ENCODE measurements around the gene ZNF274. TPM values are rescaled to one million over a fixed set of nuclear protein-coding genes. Genes with fewer than 3 reads are reported as not detected.

ZNF274 gene
- total and polyA plus RNA-seq, 10 of the 15 experiments (the other 5 are each of a cell fraction or from before 2014, with no cell fraction given) = 2.7 to 17.6 (median 14.3) TPM

DNA sequence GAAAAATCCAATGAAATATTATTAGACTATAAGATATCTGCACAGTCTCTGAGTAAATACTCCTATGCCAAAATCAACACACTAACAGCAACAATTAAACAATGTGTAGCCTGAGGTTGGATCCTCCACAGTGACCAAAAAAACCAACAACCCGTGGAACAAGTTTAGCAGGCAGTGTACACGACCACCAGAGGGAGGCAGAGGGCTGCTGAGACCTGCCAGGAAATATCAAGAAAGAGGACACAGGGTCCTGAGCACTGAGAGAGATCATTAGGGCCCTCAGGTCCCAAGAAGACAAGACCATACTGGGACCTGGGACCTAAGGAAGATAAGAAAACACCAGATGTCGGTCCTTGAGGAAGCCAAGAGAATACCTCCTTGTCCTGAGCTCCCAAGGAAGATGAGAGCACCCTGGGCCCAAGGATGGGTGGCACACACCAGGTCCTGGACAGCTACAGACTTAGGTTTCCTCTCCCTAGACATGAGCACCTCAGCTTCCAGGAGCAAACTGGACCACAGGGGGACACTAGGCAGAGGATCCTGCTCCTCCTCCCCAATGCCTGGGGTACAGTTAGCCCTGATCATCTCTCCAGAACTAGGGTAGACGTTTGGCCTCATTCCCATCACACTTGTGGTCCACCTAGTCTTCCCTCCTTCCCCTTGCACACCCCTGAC, 822 bp upstream of the ZNF274 start (continued):
- TF ChIP-seq SMAD1 (IDR thresholded peaks at IDR 0.05; ENCODE audit: low read depth, partially characterized antibody) = no peak
- peak; percentile 55; the same call in 1 of the 2 replicates for TF ChIP-seq LARP7 (IDR thresholded peaks at IDR 0.05)
- TF ChIP-seq MXI1 (IDR thresholded peaks at IDR 0.05; ENCODE audit: low read depth, low read length) = no peak
- TF ChIP-seq GATAD2B (conservative IDR thresholded peaks at IDR 0.05; ENCODE audit: low read depth) = no peak
- TF ChIP-seq, protein P1, sequence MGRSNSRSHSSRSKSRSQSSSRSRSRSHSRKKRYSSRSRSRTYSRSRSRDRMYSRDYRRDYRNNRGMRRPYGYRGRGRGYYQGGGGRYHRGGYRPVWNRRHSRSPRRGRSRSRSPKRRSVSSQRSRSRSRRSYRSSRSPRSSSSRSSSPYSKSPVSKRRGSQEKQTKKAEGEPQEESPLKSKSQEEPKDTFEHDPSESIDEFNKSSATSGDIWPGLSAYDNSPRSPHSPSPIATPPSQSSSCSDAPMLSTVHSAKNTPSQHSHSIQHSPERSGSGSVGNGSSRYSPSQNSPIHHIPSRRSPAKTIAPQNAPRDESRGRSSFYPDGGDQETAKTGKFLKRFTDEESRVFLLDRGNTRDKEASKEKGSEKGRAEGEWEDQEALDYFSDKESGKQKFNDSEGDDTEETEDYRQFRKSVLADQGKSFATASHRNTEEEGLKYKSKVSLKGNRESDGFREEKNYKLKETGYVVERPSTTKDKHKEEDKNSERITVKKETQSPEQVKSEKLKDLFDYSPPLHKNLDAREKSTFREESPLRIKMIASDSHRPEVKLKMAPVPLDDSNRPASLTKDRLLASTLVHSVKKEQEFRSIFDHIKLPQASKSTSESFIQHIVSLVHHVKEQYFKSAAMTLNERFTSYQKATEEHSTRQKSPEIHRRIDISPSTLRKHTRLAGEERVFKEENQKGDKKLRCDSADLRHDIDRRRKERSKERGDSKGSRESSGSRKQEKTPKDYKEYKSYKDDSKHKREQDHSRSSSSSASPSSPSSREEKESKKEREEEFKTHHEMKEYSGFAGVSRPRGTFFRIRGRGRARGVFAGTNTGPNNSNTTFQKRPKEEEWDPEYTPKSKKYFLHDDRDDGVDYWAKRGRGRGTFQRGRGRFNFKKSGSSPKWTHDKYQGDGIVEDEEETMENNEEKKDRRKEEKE (IDR thresholded peaks at IDR 0.05) = no peak

DNA sequence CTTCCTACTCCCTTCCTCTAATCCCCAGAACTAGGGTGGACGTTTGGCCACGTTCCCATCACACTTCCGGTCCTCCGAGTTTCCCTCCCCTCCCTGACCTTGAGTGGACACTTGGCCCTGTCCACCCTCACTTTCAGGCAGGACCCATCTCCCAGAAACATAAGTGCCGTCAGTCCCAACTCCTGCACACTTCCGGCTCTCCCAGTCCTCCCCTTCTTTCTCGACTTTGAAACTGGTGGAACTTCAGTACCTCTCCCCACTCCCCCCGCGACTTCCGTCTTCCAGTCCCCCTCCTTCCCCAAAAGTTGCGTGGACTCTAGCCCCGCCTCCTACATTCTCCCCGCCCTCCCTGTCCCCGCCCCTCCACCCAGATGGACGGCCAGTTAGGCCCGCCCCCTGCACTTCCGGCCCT, 278 bp upstream of the ZNF274 start:
- peaks cover 8% of the 10 kb centered on the region for H3K79me2 ChIP-seq (ENCODE audit: control insufficient read depth, insufficient read depth, low read length)
- BruUV-seq (replicated peaks) = no TSS peak
- ChIA-PET RAD21 (ENCODE audit: unreplicated experiment) (interaction anchor here (0.6 to 1.0 kb wide), 3 partner anchors 277 to 704 kb away, joined by 3 to 4 read pairs (median 3); partner anchors contain the start of gene ZBTB45), POLR2A (interaction anchor here (1.0 to 1.2 kb wide), 2 partner anchors 10 to 97 kb away, joined by 3 to 4 read pairs; no protein-coding TSS in a partner anchor), SMC1A (ENCODE audit: uncharacterized antibody, unreplicated experiment) (interaction anchor here (1.1 to 1.4 kb wide), 2 partner anchors 124 to 142 kb away, joined by 3 read pairs; no protein-coding TSS in a partner anchor), CTCF (interaction anchor here (1.4 kb wide), 3 partner anchors 42 to 336 kb away, joined by 3 to 4 read pairs (median 3); partner anchors contain the start of gene ZNF497)
- no peak for DNase-seq (ENCODE audit: low read depth, low spot score)
- no peak for TF ChIP-seq HCFC1 (IDR thresholded peaks at IDR 0.05; ENCODE audit: low read length)
- TF ChIP-seq, protein P2, sequence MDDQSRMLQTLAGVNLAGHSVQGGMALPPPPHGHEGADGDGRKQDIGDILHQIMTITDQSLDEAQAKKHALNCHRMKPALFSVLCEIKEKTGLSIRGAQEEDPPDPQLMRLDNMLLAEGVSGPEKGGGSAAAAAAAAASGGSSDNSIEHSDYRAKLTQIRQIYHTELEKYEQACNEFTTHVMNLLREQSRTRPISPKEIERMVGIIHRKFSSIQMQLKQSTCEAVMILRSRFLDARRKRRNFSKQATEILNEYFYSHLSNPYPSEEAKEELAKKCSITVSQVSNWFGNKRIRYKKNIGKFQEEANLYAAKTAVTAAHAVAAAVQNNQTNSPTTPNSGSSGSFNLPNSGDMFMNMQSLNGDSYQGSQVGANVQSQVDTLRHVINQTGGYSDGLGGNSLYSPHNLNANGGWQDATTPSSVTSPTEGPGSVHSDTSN (IDR thresholded peaks at IDR 0.05; ENCODE audit: insufficient replicate concordance, low read depth, low read length) = peak; percentile 74
- TF ChIP-seq LARP7 (IDR thresholded peaks at IDR 0.05) = no peak
- 0 out of 2 replicates have a peak, but pooled peaks have one; percentile 12 for TF ChIP-seq NBN (IDR thresholded peaks at IDR 0.05)
- TF ChIP-seq, protein P3, sequence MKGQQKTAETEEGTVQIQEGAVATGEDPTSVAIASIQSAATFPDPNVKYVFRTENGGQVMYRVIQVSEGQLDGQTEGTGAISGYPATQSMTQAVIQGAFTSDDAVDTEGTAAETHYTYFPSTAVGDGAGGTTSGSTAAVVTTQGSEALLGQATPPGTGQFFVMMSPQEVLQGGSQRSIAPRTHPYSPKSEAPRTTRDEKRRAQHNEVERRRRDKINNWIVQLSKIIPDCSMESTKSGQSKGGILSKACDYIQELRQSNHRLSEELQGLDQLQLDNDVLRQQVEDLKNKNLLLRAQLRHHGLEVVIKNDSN (IDR thresholded peaks at IDR 0.05; ENCODE audit: borderline replicate concordance, extremely low read length, insufficient read depth, low read depth, low read length) = no peak
- no peak for TF ChIP-seq RB1 (IDR thresholded peaks at IDR 0.05; ENCODE audit: borderline replicate concordance)
- TF ChIP-seq MTA2 (IDR thresholded peaks at IDR 0.05; ENCODE audit: low read depth) = 0 out of 2 replicates have a peak, but pooled peaks have one; percentile 26
- peak overlapping the region; percentile 98 for H3K27ac ChIP-seq (ENCODE audit: control insufficient read depth, insufficient read depth)
- peak overlapping the region; percentile 34; the same call in 1 of the 2 replicates for H3K9ac ChIP-seq (ENCODE audit: control insufficient read depth, insufficient read depth, low read length)
- H3K9me3 ChIP-seq (replicated peaks; ENCODE audit: control insufficient read depth, insufficient read depth, low read length) = peaks cover 43% of the 10 kb centered on the region
- peaks cover 10% of the 10 kb centered on the region for H3K4me1 ChIP-seq (ENCODE audit: control insufficient read depth, insufficient read depth, low read length)
- peak overlapping the region; percentile 96 for H3K4me2 ChIP-seq (ENCODE audit: control insufficient read depth, insufficient read depth)
- peak; percentile 13 for FAIRE-seq
- intact Hi-C loops (cut with micrococcal nuclease; ENCODE audit: unreplicated experiment) = no loop called here
- ATAC-seq = peak; percentile 83
- H3K36me3 ChIP-seq (ENCODE audit: control insufficient read depth in 2 of 2, insufficient read depth in 2 of 2, low read length in 1 of 2) = peaks cover 0 to 11% of the 10 kb centered on the region in 2 experiments; a peak in 1 of 4 replicates
- H4K20me1 ChIP-seq (ENCODE audit: control insufficient read depth, insufficient read depth) = no peaks in the 10 kb centered on the region
- WGBS (ENCODE audit: insufficient coverage, insufficient replicate concordance, low lambda C conversion rate, missing lambda C conversion rate) = 4% methylated on average over 9 of the region's 17 CpGs
- H2AFZ ChIP-seq (ENCODE audit: control insufficient read depth, low read depth, low read length) = peak overlapping the region; percentile 93
- in situ Hi-C loops (cut with MboI) = no loop called here
- H3K27me3 ChIP-seq (replicated peaks in 1 of 2; ENCODE audit: control insufficient read depth in 2 of 2, insufficient read depth in 2 of 2, low read length in 1 of 2) = no peaks in the 10 kb centered on the region
- H3K4me3 ChIP-seq = peak overlapping the region; percentile 67
